HG03378 (cell line): Measurements from ENCODE around the gene ANKMY1.

Experiments used
- ATAC-seq: cut with Tn5 transposase; IDR thresholded peaks from one replicate; pipeline ENCODE4 v1.9.1; 2021; ENCODE audit warnings: mild to moderate bottlenecking, moderate library complexity; ENCODE audit not compliant: unreplicated experiment

The ANKMY1 gene

GRCh38 chr2:240438810-240439697, 118.7 kb downstream of the ANKMY1 start:
- ATAC-seq = no peak

DNA sequence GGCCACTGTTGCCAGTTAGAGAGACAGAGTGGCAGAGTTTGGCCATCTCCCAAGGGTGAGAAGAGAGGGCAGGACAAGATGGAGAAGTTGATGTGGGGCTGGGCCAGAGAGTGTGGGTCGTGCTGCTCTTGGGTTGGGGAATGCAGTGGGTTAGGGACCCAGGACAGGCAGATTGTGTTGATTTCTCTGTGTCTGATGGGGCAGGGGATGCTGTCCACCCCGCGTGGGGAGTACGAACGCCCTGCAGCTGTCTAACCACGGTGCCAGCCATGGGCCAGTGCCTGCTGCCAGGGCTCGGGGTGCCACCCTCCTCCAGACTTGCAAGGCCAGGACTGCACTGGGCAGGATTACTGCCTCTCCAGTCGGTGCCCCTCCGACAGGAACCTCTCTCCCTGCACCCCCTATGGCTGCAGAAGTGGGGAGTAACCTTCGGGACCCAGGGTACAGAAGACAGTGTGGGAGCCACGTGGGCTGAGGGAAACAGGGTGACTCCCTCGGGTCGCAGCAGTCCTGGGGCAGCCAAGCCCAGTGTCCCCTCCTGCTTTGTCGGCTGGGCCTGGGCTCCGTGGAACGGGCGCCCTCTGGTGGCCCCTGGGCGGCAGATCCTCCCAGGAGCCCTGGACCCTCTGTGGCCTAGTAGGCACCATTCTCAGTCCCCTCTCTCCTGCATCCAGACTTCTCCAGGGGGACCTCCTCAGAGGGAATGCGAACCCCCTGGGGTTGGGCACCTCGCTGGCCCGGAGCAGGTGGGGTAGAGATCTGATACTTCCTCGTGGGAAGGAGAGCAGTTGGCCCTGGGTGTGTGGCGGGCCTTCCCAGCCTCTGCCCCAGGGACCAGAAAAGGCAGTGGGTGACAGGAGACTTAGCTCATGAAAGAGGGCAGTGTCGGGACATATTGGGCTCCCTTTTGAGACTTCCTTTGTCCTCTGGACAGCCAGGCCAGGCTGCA, 119.7 kb downstream of the ANKMY1 start:
- no peak for ATAC-seq

- ATAC-seq = no peak
Observed at GRCh38 chr2:240437551-240437860, 120.3 kb downstream of the ANKMY1 start.

- no peak for ATAC-seq
Observed at GRCh38 chr2:240436683-240437550, 120.9 kb downstream of the ANKMY1 start.

DNA sequence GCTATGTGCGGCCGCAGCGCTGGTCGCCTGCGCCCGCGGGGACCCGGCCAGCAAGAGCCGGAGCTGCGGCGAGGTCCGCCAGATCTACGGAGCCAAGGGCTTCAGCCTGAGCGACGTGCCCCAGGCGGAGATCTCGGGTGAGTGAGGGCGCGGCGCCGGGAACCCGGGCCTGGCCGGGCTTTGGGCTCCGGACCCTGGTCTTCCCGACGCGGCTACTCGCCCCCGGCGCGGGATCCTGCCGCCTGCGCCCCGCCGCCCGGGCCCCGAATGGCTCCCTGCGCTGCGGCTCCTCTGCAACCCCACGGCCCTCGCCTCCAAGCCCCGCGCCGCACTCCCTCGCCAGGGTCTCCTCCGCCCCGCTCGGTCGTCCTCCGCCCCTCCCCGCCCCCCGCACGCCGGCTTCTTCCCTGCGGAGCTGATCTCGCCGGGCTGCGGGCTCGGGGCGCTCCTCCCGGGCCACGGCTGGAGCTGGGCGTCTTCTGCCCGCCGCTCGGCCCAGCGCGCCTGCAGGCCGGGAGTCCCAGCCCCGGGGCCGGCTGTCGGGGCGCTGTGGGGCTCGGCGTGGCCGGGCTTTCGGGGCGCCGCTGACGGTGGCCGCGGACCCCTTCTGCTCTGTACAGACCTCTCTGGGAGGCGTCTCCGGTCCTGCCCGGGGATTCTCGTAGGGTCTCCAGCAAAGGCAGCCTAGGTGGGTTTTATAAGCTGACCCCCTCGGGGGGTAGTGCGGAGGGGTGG, 121.7 kb downstream of the ANKMY1 start:
- no peak for ATAC-seq

- ATAC-seq = no peak
Observed at GRCh38 chr2:240435457-240435947, 122.3 kb downstream of the ANKMY1 start, which contains the start of gene GPC1. Gene GPC1 (plus strand): TSS chr2:240435663. CDS start chr2:240435919, 256 bp downstream.

GRCh38 chr2:240434728-240435456, 122.9 kb downstream of the ANKMY1 start:
- ATAC-seq = no peak

DNA sequence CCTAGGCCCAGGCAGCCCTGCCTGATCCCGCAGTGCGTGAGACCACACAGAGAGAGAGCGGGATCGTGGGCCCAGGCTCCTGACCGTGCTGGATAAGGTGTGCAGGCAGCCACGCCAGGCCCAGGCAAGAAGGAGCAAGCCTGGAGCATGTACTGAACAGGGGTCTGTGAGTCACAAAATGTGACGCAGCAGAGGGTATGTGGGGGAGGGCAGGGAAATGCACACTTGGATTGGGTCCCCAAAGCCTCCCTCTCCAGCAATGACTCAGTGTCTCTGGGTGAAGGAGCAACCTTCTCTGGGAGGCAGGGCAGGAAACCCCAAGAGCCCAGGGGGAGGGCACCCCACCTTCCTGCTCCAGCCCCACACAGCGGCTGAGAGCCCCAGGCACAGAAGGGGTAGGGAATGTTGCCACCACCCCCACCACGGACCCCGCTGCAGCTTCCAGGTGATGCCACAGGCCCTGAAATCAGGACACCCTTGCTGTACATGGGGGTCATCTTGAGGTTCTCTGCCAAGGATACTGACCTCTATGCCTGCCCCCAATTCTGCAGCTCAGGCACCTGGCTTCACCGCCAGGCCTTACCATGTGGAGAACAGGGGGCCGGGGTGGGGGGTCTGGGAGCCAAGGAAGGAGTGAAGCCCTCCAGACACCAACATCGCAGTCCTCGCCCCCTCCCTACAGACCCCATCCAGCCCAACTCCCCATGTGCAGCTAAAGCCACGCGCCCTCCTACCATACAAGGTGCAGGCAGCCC, 123.6 kb downstream of the ANKMY1 start:
- ATAC-seq = no peak

- no peak for ATAC-seq
Observed at GRCh38 chr2:240432820-240433801, 124.7 kb downstream of the ANKMY1 start.

DNA sequence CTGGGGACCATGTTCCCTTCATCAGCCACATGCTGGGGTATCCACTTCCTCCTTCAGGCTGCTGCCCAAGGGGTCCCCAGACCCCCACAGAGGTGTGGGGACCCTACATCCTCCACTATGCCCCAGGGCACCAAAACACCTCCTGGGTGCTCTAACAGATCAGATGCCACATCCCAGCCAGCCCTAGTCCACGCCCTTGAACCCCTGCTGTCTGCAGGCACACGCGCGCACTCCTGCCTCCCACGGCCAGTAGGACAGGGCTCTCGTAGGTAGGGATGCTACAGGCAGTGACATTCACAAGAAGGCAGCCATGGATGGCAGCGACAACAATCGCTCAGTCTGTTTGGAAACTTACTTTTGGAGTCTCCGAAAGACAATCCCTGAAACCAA, 125.4 kb downstream of the ANKMY1 start:
- ATAC-seq = no peak

DNA sequence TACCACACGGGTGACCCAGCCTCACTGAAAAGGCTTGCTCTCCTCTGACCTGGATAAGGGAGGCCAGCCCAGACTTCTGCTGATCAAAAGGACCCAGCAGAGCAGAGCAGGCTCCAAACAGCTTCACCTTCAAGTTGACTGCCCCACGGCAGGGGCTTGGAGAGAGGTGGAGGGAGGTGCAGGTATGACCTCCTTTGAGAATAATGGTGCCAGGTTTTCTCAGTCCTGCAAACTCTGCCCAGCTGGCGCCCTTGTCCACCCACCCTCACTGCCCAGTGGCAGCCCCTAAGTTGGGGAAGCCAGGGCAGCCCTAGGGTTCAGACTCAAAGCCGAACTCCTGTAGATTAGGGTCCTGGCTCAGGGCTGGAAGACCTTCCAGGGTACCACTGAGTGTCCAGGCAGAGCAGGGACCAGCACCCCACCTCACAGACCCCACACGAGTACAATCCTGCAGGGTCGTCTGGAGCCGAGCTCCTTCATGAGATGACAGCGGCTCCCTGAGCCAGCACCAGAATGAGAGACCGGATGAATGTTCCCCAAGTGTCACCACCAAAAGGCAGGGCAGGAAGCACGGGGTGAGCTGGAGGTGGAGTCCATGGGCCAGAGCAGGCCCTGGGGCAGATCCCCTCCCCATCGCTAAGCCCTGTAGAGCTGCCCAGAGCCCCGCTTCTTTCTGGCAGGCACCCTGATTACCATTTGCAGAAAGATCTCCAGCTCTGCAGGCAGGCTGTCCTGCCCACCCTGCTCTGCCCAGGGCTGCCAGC, 125.9 kb downstream of the ANKMY1 start:
- no peak for ATAC-seq

DNA sequence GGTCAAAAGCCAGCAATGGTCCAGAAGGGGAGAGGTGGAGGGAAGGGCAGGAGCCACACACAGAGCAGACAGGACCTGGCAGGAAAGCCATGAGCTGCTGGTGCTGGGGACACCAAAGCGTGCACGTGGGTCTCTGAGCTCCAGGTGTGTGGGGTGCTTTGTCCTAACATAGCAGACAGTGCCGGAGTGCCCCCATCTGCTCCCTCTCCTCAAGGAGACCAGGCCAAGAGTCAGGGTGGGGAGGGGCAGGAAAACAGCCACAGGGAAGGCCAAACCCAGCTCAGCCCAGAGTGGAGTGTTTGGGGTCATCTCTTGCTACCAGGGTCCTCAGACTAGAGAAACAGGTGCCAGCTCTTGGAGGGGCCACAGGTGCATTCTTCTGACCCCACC, 126.5 kb downstream of the ANKMY1 start:
- no peak for ATAC-seq

DNA sequence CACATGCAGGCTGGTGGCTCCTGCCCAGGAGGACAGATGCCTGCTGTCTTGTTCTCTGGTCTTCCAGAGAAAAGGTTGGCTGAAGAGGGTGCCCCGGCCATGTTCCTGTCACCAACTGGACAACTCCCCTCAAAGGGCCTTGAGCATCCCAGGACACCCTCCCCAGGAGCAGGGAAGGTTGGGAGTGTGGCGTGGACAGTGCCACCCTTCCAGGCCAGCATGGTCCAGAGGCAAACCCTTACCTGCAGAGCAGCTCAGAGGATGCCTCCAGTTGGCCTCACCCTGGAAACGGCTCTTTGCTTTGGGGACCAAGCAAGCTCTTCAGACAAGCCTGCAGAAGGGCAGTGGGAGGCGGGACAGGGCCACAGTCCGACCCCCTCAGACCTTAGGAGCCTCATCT, 127.2 kb downstream of the ANKMY1 start:
- no peak for ATAC-seq

DNA sequence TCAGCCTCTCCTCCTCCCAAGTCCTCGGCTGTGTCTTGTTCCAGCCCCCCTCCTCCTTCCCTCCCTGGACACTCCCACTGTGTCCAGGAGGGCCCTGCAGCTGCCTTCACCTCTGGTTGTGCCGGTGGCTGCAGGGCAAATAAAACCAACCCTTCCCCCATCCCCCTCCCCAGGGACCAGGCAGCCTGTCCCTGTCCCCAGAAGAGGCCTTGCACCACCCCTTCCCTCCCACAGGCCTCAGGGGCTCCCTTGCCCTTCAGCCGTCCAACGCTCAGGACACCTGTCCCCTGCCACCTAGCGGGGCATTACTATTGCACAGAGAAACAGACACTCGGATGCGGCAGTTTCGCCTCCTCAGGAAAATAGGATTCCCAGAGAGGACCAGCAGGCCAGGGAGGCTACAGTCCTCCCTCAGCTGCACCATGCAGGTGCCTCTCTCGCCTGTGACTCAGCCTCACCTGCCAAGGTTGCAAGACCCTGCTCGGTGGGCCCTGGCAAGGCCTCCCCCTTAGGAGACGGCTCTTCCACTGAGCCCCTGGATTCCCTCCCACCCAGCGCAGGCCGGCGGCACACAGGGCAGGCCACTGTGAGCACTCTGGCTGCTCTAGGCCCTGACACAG, 127.8 kb downstream of the ANKMY1 start:
- ATAC-seq = no peak
